Measurements from ENCODE around the gene HEPACAM.

GRCh38 chr11:124889191-124890091 is 46.4 kb downstream of the HEPACAM start:
- TF ChIP-seq, protein P1, sequence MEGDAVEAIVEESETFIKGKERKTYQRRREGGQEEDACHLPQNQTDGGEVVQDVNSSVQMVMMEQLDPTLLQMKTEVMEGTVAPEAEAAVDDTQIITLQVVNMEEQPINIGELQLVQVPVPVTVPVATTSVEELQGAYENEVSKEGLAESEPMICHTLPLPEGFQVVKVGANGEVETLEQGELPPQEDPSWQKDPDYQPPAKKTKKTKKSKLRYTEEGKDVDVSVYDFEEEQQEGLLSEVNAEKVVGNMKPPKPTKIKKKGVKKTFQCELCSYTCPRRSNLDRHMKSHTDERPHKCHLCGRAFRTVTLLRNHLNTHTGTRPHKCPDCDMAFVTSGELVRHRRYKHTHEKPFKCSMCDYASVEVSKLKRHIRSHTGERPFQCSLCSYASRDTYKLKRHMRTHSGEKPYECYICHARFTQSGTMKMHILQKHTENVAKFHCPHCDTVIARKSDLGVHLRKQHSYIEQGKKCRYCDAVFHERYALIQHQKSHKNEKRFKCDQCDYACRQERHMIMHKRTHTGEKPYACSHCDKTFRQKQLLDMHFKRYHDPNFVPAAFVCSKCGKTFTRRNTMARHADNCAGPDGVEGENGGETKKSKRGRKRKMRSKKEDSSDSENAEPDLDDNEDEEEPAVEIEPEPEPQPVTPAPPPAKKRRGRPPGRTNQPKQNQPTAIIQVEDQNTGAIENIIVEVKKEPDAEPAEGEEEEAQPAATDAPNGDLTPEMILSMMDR (IDR thresholded peaks at IDR 0.05; ENCODE audit: borderline replicate concordance, extremely low read depth, low read length, poor library complexity, severe bottlenecking): no peak
- no peak for TF ChIP-seq EZH2 (IDR thresholded peaks at IDR 0.05; ENCODE audit: borderline replicate concordance, low read depth, low read length, severe bottlenecking)

All from DND-41 (cell line).